ENCODE data around the gene KBTBD8. TPM values are rescaled to one million over a fixed set of nuclear protein-coding genes. Genes with fewer than 3 reads are reported as not detected.

The KBTBD8 gene
- total and polyA plus RNA-seq, 2 of the 8 experiments (the other 6 are each of a cell fraction or from before 2014, with no cell fraction given) = 3.2 to 23.9 TPM

GRCh38 chr3:66980791-66981190 lies 17.3 kb upstream of the KBTBD8 start:
- POLR2A ChIA-PET (ENCODE audit: partially characterized antibody) = interaction anchor here (0.6 kb wide), 1 partner anchor 90 kb away, joined by 3 read pairs; no protein-coding TSS in a partner anchor
- no peaks in the 10 kb centered on the region for H3K36me3 ChIP-seq (ENCODE audit: control insufficient read depth in 2 of 4, insufficient read depth in 4 of 4, low read length in 3 of 4)
- H3K56ac ChIP-seq (replicated peaks; ENCODE audit: insufficient read length, low read depth, low read length) = no peak overlapping the region
- CTCF ChIA-PET (ENCODE audit: partially characterized antibody) = interaction anchor here (0.6 to 1.5 kb wide), 4 partner anchors 9 to 455 kb away, joined by 3 to 7 read pairs (median 4); no protein-coding TSS in a partner anchor
- H2AFZ ChIP-seq (ENCODE audit: low read length) = no peak overlapping the region
- H4K8ac ChIP-seq (ENCODE audit: extremely low read depth, insufficient read depth, low read length) = no peak overlapping the region
- no peaks in the 10 kb centered on the region for H4K20me1 ChIP-seq (replicated peaks in 1 of 2; ENCODE audit: control insufficient read depth in 1 of 2, insufficient read depth in 2 of 2, low read length in 2 of 2)
- H3K18ac ChIP-seq (ENCODE audit: extremely low read depth, low read length) = no peak overlapping the region
- DNase-seq (ENCODE audit: low read depth in 1 of 2, low spot score in 2 of 2) = no peak
- no peaks in the 10 kb centered on the region for H3K9me3 ChIP-seq (ENCODE audit: insufficient read depth in 2 of 2, low read depth in 1 of 2, low read length in 1 of 2)
- no peak overlapping the region for H3K4me3 ChIP-seq (ENCODE audit: extremely low read depth in 1 of 4, insufficient read depth in 2 of 4, low read depth in 3 of 4, low read length in 4 of 4)
- no peak overlapping the region for H3K9ac ChIP-seq (replicated peaks in 1 of 4; ENCODE audit: extremely low read depth in 1 of 4, low read depth in 3 of 4, low read length in 3 of 4)
- FAIRE-seq = no peak
- H3K4me1 ChIP-seq (replicated peaks in 1 of 4; ENCODE audit: control insufficient read depth in 3 of 4, insufficient read depth in 4 of 4, low read length in 3 of 4) = peaks cover 0 to 5% (median 2%) of the 10 kb centered on the region in 4 experiments; a peak in 3 of 7 replicates
- no peak overlapping the region for H2AK5ac ChIP-seq (ENCODE audit: low read depth, low read length)
- H3K27me3 ChIP-seq (replicated peaks in 1 of 4; ENCODE audit: control insufficient read depth in 3 of 4, extremely low read depth in 1 of 4, insufficient read depth in 3 of 4, low read length in 3 of 4) = no peaks in the 10 kb centered on the region
- no peak for TF ChIP-seq SP1 (IDR thresholded peaks at IDR 0.05; ENCODE audit: low read depth, low read length)
- no peak for TF ChIP-seq RNF2 (IDR thresholded peaks at IDR 0.05; ENCODE audit: borderline replicate concordance, low read depth, low read length, missing control alignments, poor library complexity, severe bottlenecking)
- no peak for TF ChIP-seq YY1 (IDR thresholded peaks at IDR 0.05; ENCODE audit: low read depth, low read length)
- TF ChIP-seq MAFK (IDR thresholded peaks at IDR 0.05; ENCODE audit: low read depth, low read length) = no peak
- no peak for TF ChIP-seq KDM1A (IDR thresholded peaks at IDR 0.05; ENCODE audit: borderline replicate concordance, low read length)
- TF ChIP-seq KDM5A (IDR thresholded peaks at IDR 0.05; ENCODE audit: low read length) = no peak
- TF ChIP-seq CEBPB (IDR thresholded peaks at IDR 0.05; ENCODE audit: low read depth, low read length) = no peak
- no peak for TF ChIP-seq SP4 (IDR thresholded peaks at IDR 0.05; ENCODE audit: low read length)
- no peak overlapping the region; the same call in 1 of the 2 replicates for H2BK20ac ChIP-seq (ENCODE audit: low read length)
- H4K91ac ChIP-seq (replicated peaks; ENCODE audit: insufficient read length, low read length) = no peak overlapping the region
- 83% methylated on average over 1 of the region's 1 CpG; no CpG with 5 or more reads in 1 of the 2 experiments for WGBS, 2 experiments (ENCODE audit: extremely low coverage in 1 of 2, insufficient coverage in 1 of 2, insufficient read length in 1 of 2, insufficient replicate concordance in 2 of 2, low coverage in 1 of 2, low lambda C conversion rate in 2 of 2, missing lambda C conversion rate in 1 of 2)
- H3K79me2 ChIP-seq (ENCODE audit: control insufficient read depth in 1 of 2, insufficient read depth in 2 of 2, low read length in 2 of 2) = no peaks in the 10 kb centered on the region
- no peak overlapping the region for H3K14ac ChIP-seq (ENCODE audit: insufficient read length)
- no peak overlapping the region for H2BK12ac ChIP-seq (ENCODE audit: low read depth, low read length)
- H3K79me1 ChIP-seq (ENCODE audit: low read depth, low read length) = no peaks in the 10 kb centered on the region
- H3K27ac ChIP-seq (ENCODE audit: low read depth, low read length) = no peak overlapping the region
- H3K23ac ChIP-seq (ENCODE audit: insufficient read length) = no peak overlapping the region
- no peak overlapping the region for H2BK120ac ChIP-seq (replicated peaks; ENCODE audit: low read depth, low read length)
- no peak overlapping the region for H2BK15ac ChIP-seq (ENCODE audit: low read length)
- H3K23me2 ChIP-seq (ENCODE audit: low read depth, low read length) = no peaks in the 10 kb centered on the region
- H3K4ac ChIP-seq (replicated peaks; ENCODE audit: insufficient read length, low read depth, low read length) = no peak overlapping the region
- no peak overlapping the region for H4K5ac ChIP-seq (ENCODE audit: insufficient read length, low read depth, low read length)
- H2BK5ac ChIP-seq (ENCODE audit: low read depth, low read length) = no peak overlapping the region
- H3K4me2 ChIP-seq (ENCODE audit: insufficient read depth in 1 of 2, low read depth in 2 of 2, low read length in 2 of 2) = no peak overlapping the region
